ACC112 (cell line): Measurements from ENCODE around the gene OR51E2.

Source experiments
- H2AFZ ChIP-seq: fragments of 200-600 bp; sonication (generic); one replicate; pipeline ENCODE4 v1.6.0; 2017; ENCODE audit warnings: antibody characterized with exemption, low read length; ENCODE audit not compliant: unreplicated experiment
- H3K27ac ChIP-seq: fragments of 200-600 bp; sonication (generic); 2 replicates; pipeline ENCODE4 v1.5.1; 2014; ENCODE audit warnings: low read depth, mild to moderate bottlenecking, antibody characterized with exemption, low read length, moderate library complexity
- H3K27me3 ChIP-seq: fragments of 200-600 bp; sonication (generic); 2 replicates; pipeline ENCODE4 v1.6.1; 2014; ENCODE audit warnings: mild to moderate bottlenecking, antibody characterized with exemption, low read length, moderate library complexity, mixed read lengths; ENCODE audit not compliant: insufficient read depth
- H3K36me3 ChIP-seq: fragments of 200-600 bp; sonication (generic); 2 replicates; pipeline ENCODE4 v1.6.1; 2016; ENCODE audit warnings: mild to moderate bottlenecking, antibody characterized with exemption, low read length, moderate library complexity, mixed read lengths; ENCODE audit not compliant: insufficient read depth
- H3K4me1 ChIP-seq: fragments of 200-600 bp; sonication (generic); one replicate; pipeline ENCODE4 v1.6.1; 2016; ENCODE audit warnings: low read length, mixed read lengths; ENCODE audit not compliant: insufficient read depth, unreplicated experiment, control insufficient read depth
- H3K4me3 ChIP-seq: fragments of 200-600 bp; sonication (generic); 2 replicates; pipeline ENCODE4 v1.5.1; 2014; ENCODE audit warnings: mild to moderate bottlenecking, low read depth, low read length
- H3K79me2 ChIP-seq: fragments of 200-600 bp; sonication (generic); one replicate; pipeline ENCODE4 v1.6.0; 2016; ENCODE audit warnings: low read length; ENCODE audit not compliant: control insufficient read depth, unreplicated experiment, insufficient read depth

OR51E2 gene

DNA sequence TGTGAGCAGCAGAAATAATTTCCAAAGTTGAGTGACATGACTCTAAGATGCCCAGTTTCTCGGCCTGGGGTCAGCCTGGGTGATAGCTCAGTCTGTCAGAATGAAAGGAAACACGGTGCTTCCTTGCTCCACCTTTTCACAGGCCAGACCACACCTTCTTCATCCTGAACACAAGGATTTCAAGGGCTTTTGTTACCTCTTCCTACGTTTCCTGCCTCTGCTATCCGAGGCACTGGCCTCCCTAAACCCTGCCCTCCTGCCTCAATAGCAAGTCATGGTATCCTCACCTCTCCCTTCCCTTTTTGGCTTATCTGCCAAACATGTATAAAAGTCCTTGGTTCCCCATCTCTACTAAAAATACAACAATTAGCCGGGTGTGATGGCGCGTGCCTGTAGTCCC is 55.6 kb downstream of the OR51E2 start:
- Histone ChIP-seq H3K4me1 (no peaks in the 10 kb centered on the region), H3K27ac (no peak overlapping the region), H2AFZ (no peak overlapping the region), H3K36me3 (no peaks in the 10 kb centered on the region), H3K79me2 (no peaks in the 10 kb centered on the region), H3K27me3 (peaks cover 33% of the 10 kb centered on the region), H3K4me3 (no peak overlapping the region)

DNA sequence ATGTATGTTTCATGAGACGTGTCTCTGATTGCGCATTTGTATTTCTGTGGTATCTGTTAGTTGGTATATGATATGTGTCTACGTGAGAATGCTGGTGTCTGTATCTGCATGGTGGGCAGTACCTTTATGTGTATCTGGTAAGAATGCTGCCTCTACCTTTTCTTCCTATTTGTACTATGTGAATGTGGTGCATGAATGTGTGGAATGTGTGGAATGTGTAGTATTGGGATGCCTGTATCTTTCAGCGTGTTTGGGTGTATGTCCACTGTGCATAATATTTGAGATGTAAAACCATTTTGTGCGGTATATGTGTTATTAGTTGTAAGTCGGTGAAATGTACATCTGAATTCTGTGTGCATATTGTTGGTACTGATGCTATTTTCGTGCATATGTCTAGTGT is 56.2 kb downstream of the OR51E2 start:
- Histone ChIP-seq H3K27me3 (peaks cover 34% of the 10 kb centered on the region), H3K36me3 (no peaks in the 10 kb centered on the region), H3K27ac (no peak overlapping the region), H3K79me2 (no peaks in the 10 kb centered on the region), H2AFZ (no peak overlapping the region), H3K4me3 (no peak overlapping the region), H3K4me1 (no peaks in the 10 kb centered on the region)

DNA sequence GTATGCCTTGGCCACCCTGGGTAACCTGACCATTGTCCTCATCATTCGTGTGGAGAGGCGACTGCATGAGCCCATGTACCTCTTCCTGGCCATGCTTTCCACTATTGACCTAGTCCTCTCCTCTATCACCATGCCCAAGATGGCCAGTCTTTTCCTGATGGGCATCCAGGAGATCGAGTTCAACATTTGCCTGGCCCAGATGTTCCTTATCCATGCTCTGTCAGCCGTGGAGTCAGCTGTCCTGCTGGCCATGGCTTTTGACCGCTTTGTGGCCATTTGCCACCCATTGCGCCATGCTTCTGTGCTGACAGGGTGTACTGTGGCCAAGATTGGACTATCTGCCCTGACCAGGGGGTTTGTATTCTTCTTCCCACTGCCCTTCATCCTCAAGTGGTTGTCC is 57.7 kb downstream of the OR51E2 start:
- H3K27ac ChIP-seq = no peak overlapping the region
- peaks cover 42% of the 10 kb centered on the region for H3K27me3 ChIP-seq
- H2AFZ ChIP-seq = no peak overlapping the region
- no peaks in the 10 kb centered on the region for H3K4me1 ChIP-seq
- no peaks in the 10 kb centered on the region for H3K36me3 ChIP-seq
- no peaks in the 10 kb centered on the region for H3K79me2 ChIP-seq
- H3K4me3 ChIP-seq = no peak overlapping the region

DNA sequence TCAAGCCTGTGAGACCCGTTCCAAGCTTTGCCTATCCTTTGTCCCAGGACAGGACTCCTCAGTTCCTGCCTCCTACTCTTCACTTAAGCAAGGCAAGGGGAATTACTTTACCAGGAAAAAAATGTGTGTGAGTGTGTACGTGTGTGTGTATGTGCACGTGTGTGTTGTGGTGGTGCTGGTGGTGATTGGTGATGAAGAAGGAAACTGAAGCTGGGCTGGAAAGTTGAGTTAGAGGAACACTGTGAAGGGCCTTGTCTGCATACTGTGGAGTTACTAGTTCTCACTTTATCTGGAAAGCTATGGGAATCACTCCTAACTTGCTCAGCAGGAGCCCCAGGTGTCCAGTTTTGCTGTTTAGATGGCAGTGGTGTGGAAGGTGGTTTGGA is 60.0 kb downstream of the OR51E2 start:
- H3K36me3 ChIP-seq = no peaks in the 10 kb centered on the region
- no peak overlapping the region for H3K4me3 ChIP-seq
- H3K79me2 ChIP-seq = no peaks in the 10 kb centered on the region
- H3K27ac ChIP-seq = no peak overlapping the region
- H3K4me1 ChIP-seq = no peaks in the 10 kb centered on the region
- H2AFZ ChIP-seq = no peak overlapping the region
- H3K27me3 ChIP-seq = peaks cover 39% of the 10 kb centered on the region

GRCh38 chr11:4636962-4637661 is 60.5 kb downstream of the OR51E2 start, which contains the start of gene OR51D1:
Gene OR51D1 (plus strand): TSS chr11:4637477. CDS start chr11:4639791, 2,314 bp downstream.
- H3K4me1 ChIP-seq = no peaks in the 10 kb centered on the region
- peaks cover 39% of the 10 kb centered on the region for H3K27me3 ChIP-seq
- no peaks in the 10 kb centered on the region for H3K36me3 ChIP-seq
- no peaks in the 10 kb centered on the region for H3K79me2 ChIP-seq
- H3K27ac ChIP-seq = no peak within 1 kb of the TSS
- no peak within 1 kb of the TSS for H3K4me3 ChIP-seq
- no peak within 1 kb of the TSS for H2AFZ ChIP-seq

DNA sequence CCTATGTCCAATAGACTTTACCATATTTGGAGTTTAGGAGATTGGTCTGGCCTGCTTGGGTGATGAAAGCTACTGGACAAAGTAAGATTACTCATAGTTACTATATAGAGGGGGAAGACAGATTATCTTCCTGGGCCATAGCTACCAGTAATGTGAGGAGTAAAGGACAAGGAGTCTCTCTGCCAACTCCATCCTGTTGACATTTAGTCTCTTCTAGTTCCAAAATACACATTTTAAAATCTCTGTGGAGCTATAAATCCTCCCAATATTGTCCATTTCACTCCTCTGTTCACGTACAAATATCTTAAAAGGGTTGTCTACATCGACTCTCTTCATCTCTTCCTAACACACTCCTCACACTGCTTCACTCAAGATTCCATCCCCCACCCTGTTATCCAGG is 61.5 kb downstream of the OR51E2 start:
- Histone ChIP-seq H3K27ac (no peak overlapping the region), H3K79me2 (no peaks in the 10 kb centered on the region), H3K36me3 (no peaks in the 10 kb centered on the region), H3K4me1 (no peaks in the 10 kb centered on the region), H3K27me3 (peaks cover 39% of the 10 kb centered on the region), H2AFZ (no peak overlapping the region), H3K4me3 (no peak overlapping the region)
